GM12878 (cell line): ENCODE measurements around the gene PRPF4. TPM values are rescaled to one million over a fixed set of nuclear protein-coding genes. Genes with fewer than 3 reads are reported as not detected.

Source experiments
- ATAC-seq: fragments of 200-7000 bp; cut with Tn5 transposase; 3 replicates; pipeline ENCODE4 v1.9.1; 2020; ENCODE audit warnings: mild to moderate bottlenecking, moderate library complexity
- BruUV-seq: library from RNA; stranded (reverse); fragments of 400-500 nt; replicated peaks from 2 replicates; lab custom pipeline; 2021; lab: Mats Ljungman, UMichigan
- CTCF ChIA-PET: fragments of 300-600 bp; sonication (Branson Sonifier 250); formaldehyde crosslinking; extraction: SDS; loops from one replicate; lab custom pipeline; 2021; ENCODE audit warnings: inconsistent platforms; lab: Yijun Ruan, JAX
- POLR2A ChIA-PET: fragments of 350-600 bp; formaldehyde crosslinking; extraction: SDS; loops from one replicate; lab custom pipeline; 2021; ENCODE audit warnings: inconsistent platforms; lab: Charles Lee
- RAD21 ChIA-PET: fragments of 300-600 bp; sonication (Branson Sonifier 250); formaldehyde crosslinking; loops from one replicate; lab custom pipeline; 2023; ENCODE audit warnings: antibody characterized with exemption; ENCODE audit not compliant: unreplicated experiment; lab: Charles Lee
- SMC1A ChIA-PET: fragments of 300-600 bp; sonication (Branson Sonifier 250); formaldehyde crosslinking; loops from one replicate; lab custom pipeline; 2023; ENCODE audit not compliant: unreplicated experiment, uncharacterized antibody; lab: Charles Lee
- DNase-seq: peaks from one replicate; pipeline ENCODE4 v3.0.0-alpha.2; 2011; ENCODE audit warnings: low read depth, low spot score
- FAIRE-seq: peaks from 3 replicates; lab custom pipeline; 2011; peaks lifted over from hg19 to GRCh38; lab: Jason Lieb, UNC
- H2AFZ ChIP-seq: 2 replicates; pipeline ENCODE4 v1.6.0; 2011; ENCODE audit warnings: low read depth, low read length, control low read depth; ENCODE audit not compliant: control insufficient read depth
- H3K27ac ChIP-seq: 2 replicates; pipeline ENCODE4 v1.5.1; 2011; ENCODE audit warnings: control low read depth; ENCODE audit not compliant: control insufficient read depth, insufficient read depth
- H3K27me3 ChIP-seq, 2 experiments: replicated peaks in 1 of 2; 2 replicates each; pipeline versions ENCODE4 v1.6.0 to v1.6.1; 2011; ENCODE audit warnings: low read length in 1 of 2; ENCODE audit not compliant: control insufficient read depth in 2 of 2, insufficient read depth in 2 of 2
- H3K36me3 ChIP-seq, 2 experiments: 2 replicates each; pipeline ENCODE4 v1.5.1; 2011; ENCODE audit warnings: low read length in 1 of 2; ENCODE audit not compliant: control insufficient read depth in 2 of 2, insufficient read depth in 2 of 2
- H3K4me1 ChIP-seq: 2 replicates; pipeline ENCODE4 v1.6.1; 2011; ENCODE audit warnings: mild to moderate bottlenecking, low read length, moderate library complexity, mixed read lengths; ENCODE audit not compliant: control insufficient read depth, insufficient read depth
- H3K4me2 ChIP-seq: 2 replicates; pipeline ENCODE4 v1.6.0; 2011; ENCODE audit warnings: control low read depth; ENCODE audit not compliant: control insufficient read depth, insufficient read depth
- H3K4me3 ChIP-seq: fragments of 200-600 bp; sonication (generic); 2 replicates; pipeline ENCODE4 v1.5.1; 2016
- H3K79me2 ChIP-seq: 2 replicates; pipeline ENCODE4 v1.6.0; 2011; ENCODE audit warnings: low read length; ENCODE audit not compliant: control insufficient read depth, insufficient read depth
- H3K9ac ChIP-seq: 2 replicates; pipeline ENCODE4 v1.8.0; 2011; ENCODE audit warnings: low read length, control low read depth, mixed read lengths; ENCODE audit not compliant: control insufficient read depth, insufficient read depth
- H3K9me3 ChIP-seq: replicated peaks from 3 replicates; pipeline ENCODE4 v1.5.1; 2011; ENCODE audit warnings: mild to moderate bottlenecking, low read length; ENCODE audit not compliant: control insufficient read depth, insufficient read depth
- H4K20me1 ChIP-seq: 2 replicates; pipeline ENCODE4 v1.6.0; 2011; ENCODE audit not compliant: control insufficient read depth, insufficient read depth
- BHLHE40 ChIP-seq, 2 experiments: fragments of 450-650 bp in 1 of 2; IDR thresholded peaks; 2 replicates each; pipeline ENCODE4 v1.6.1; 2011 to 2017; ENCODE audit warnings: low read depth in 2 of 2, borderline replicate concordance in 1 of 2, improper control_type of control experiment in 1 of 2, low read length in 1 of 2, mild to moderate bottlenecking in 1 of 2
- MTA2 ChIP-seq: fragments of 450-650 bp; IDR thresholded peaks from 2 replicates; pipeline ENCODE4 v1.6.1; 2016; ENCODE audit warnings: low read depth, mild to moderate bottlenecking, moderate library complexity
- MYC ChIP-seq: IDR thresholded peaks from 2 replicates; pipeline ENCODE4 v1.6.1; 2011; ENCODE audit warnings: mild to moderate bottlenecking, low read length, moderate library complexity, inconsistent platforms; ENCODE audit not compliant: insufficient read depth, insufficient replicate concordance, insufficient read length, severe bottlenecking
- NFYB ChIP-seq: IDR thresholded peaks from 2 replicates; pipeline ENCODE4 v1.6.1; 2011; ENCODE audit warnings: low read depth, mild to moderate bottlenecking, low read length, improper control_type of control experiment, moderate library complexity; ENCODE audit not compliant: insufficient read depth
- PAX8 ChIP-seq: fragments of 450-650 bp; IDR thresholded peaks from 2 replicates; pipeline ENCODE4 v1.6.1; 2017; ENCODE audit warnings: mild to moderate bottlenecking, moderate library complexity
- POLR2AphosphoS5 ChIP-seq: IDR thresholded peaks from 2 replicates; pipeline ENCODE4 v1.6.1; 2011; ENCODE audit warnings: mild to moderate bottlenecking, low read length, inconsistent platforms
- SIN3A ChIP-seq: IDR thresholded peaks from 2 replicates; pipeline ENCODE4 v1.6.1; 2012; ENCODE audit warnings: low read depth, low read length, improper control_type of control experiment
- STAT3 ChIP-seq: IDR thresholded peaks from 2 replicates; pipeline ENCODE4 v1.6.1; 2011; ENCODE audit warnings: low read depth, low read length, improper control_type of control experiment
- ZBED1 ChIP-seq: IDR thresholded peaks from 2 replicates; pipeline ENCODE4 v1.6.1; 2016; ENCODE audit warnings: borderline replicate concordance
- WGBS: methylation state at CpG from one replicate; pipeline ENCODE4 v1.1.6; 2016; ENCODE audit warnings: low lambda C conversion rate; ENCODE audit not compliant: insufficient replicate concordance, insufficient coverage; ENCODE audit errors: missing lambda C conversion rate; 5-methylcytosine and 5-hydroxymethylcytosine counted together
- in situ Hi-C: fragments of 300-500 bp; cut with MboI; formaldehyde crosslinking; loops from 9 replicates; pipeline ENCODE4 v1.14.3; 2018; ENCODE audit warnings: mixed read lengths
- intact Hi-C: fragments of 100-400 bp; cut with micrococcal nuclease; formaldehyde crosslinking; loops from one replicate; pipeline ENCODE4 v1.14.2; 2022; ENCODE audit not compliant: unreplicated experiment
- polyA plus RNA-seq, 11 experiments: library from polyadenylated mRNA; depleted of rRNA in 4 of 11; unstranded in 6 of 11; stranded (reverse) in 5 of 11; fragments of >200 nt; fragmentation: Nextera tagmentation in 4 of 11; fragmentation: Illumina TruSeq in 1 of 11; extraction: Ambion mirVana in 4 of 11; extraction: Trizol in 1 of 11; gene quantifications; 1 replicate in 1 of 11; 2 replicates in 10 of 11; pipeline versions ENCODE4 v1.2.1 to v1.2.3, GENCODE V29; 2011 to 2016; ENCODE audit warnings: inconsistent platforms in 2 of 11, missing spikeins in 2 of 11, low read depth in 1 of 11
- total RNA-seq, 4 experiments: library from RNA; depleted of rRNA in 3 of 4; stranded (reverse); fragments of >200 nt in 3 of 4; fragmentation: Illumina TruSeq in 1 of 4; extraction: Trizol in 1 of 4; gene quantifications; 2 replicates each; pipeline versions ENCODE4 v1.2.1 to v1.2.3, GENCODE V29; 2013 to 2021
- TF ChIP-seq, protein P1 (sequence below): fragments of 450-650 bp; formaldehyde crosslinking; IDR thresholded peaks from 2 replicates; pipeline ENCODE4 v1.4.0; 2020; ENCODE audit warnings: mild to moderate bottlenecking, moderate library complexity
- TF ChIP-seq, protein P2 (sequence below): fragments of 450-650 bp; conservative IDR thresholded peaks from 2 replicates; pipeline ENCODE4 v1.6.1; 2017; ENCODE audit warnings: mild to moderate bottlenecking, moderate library complexity
- TF ChIP-seq, protein P3 (sequence below): IDR thresholded peaks from 2 replicates; pipeline ENCODE4 v1.6.1; 2012; ENCODE audit warnings: mild to moderate bottlenecking, low read depth, low read length
- TF ChIP-seq, protein P4 (sequence below): IDR thresholded peaks from 2 replicates; pipeline ENCODE4 v1.6.1; 2012; ENCODE audit warnings: low read length, inconsistent platforms

The PRPF4 gene
- total and polyA plus RNA-seq, 10 of the 15 experiments (the other 5 are each of a cell fraction or from before 2014, with no cell fraction given): 23.0 to 48.1 (median 39.2) TPM

DNA sequence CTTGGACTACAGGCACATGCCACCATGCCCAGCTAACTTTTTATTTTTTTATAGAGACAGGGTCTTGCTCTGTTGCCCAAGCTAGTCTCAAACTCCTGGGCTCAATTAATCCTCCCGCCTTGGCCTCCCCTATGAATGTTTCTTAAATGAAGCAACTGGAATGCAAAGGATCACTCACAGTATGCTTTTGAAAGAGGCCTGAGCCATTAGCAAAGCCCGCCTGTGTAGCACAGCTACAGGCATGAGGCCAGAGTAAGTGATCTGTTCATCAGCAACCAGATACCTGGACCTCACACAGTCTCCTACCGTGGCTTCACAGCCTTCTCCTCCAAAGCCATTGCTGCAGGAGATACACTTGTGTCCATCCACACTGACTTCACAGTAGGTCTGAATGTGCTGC, 44.6 kb downstream of the PRPF4 start:
- 49% methylated on average over 3 of the region's 3 CpGs for WGBS
- H3K4me3 ChIP-seq: no peak overlapping the region
- intact Hi-C loops: no loop called here
- DNase-seq (no peak), FAIRE-seq (no peak), ATAC-seq (no peak)
- no TSS peak for BruUV-seq
- no peaks in the 10 kb centered on the region for H3K9me3 ChIP-seq
- no peak overlapping the region for H3K9ac ChIP-seq
- no peaks in the 10 kb centered on the region for H3K4me1 ChIP-seq
- peaks cover 0 to 3% of the 10 kb centered on the region in 2 experiments; a peak in 1 of 4 replicates for H3K27me3 ChIP-seq
- H3K79me2 ChIP-seq: no peaks in the 10 kb centered on the region
- ChIA-PET SMC1A (interaction anchor here (1.2 to 1.7 kb wide), 2 partner anchors 10 to 126 kb away, joined by 3 to 5 read pairs; no protein-coding TSS in a partner anchor), POLR2A (interaction anchor here (0.7 kb wide), 1 partner anchor 10 kb away, joined by 3 read pairs; no protein-coding TSS in a partner anchor), RAD21 (interaction anchor here (1.7 kb wide), 1 partner anchor 20 kb away, joined by 4 read pairs; the partner anchor contains the start of gene WDR31), CTCF (interaction anchor here (0.6 to 1.2 kb wide), 2 partner anchors 11 to 29 kb away, joined by 3 read pairs; partner anchors contain the start of gene BSPRY)
- H2AFZ ChIP-seq: no peak overlapping the region
- H3K36me3 ChIP-seq: no peaks in the 10 kb centered on the region
- H4K20me1 ChIP-seq: no peaks in the 10 kb centered on the region; the same call in 1 of the 2 replicates
- H3K4me2 ChIP-seq: no peak overlapping the region
- in situ Hi-C loops: no loop called here
- H3K27ac ChIP-seq: no peak overlapping the region
- TF ChIP-seq BHLHE40 (IDR thresholded peaks at IDR 0.05; ENCODE audit: borderline replicate concordance in 1 of 2, low read depth in 2 of 2, low read length in 1 of 2) (no peak), STAT3 (no peak), MTA2 (no peak), ZBED1 (no peak), POLR2AphosphoS5 (no peak), PAX8 (no peak), NFYB (no peak), SIN3A (no peak), MYC (no peak)
- TF ChIP-seq, protein P1, sequence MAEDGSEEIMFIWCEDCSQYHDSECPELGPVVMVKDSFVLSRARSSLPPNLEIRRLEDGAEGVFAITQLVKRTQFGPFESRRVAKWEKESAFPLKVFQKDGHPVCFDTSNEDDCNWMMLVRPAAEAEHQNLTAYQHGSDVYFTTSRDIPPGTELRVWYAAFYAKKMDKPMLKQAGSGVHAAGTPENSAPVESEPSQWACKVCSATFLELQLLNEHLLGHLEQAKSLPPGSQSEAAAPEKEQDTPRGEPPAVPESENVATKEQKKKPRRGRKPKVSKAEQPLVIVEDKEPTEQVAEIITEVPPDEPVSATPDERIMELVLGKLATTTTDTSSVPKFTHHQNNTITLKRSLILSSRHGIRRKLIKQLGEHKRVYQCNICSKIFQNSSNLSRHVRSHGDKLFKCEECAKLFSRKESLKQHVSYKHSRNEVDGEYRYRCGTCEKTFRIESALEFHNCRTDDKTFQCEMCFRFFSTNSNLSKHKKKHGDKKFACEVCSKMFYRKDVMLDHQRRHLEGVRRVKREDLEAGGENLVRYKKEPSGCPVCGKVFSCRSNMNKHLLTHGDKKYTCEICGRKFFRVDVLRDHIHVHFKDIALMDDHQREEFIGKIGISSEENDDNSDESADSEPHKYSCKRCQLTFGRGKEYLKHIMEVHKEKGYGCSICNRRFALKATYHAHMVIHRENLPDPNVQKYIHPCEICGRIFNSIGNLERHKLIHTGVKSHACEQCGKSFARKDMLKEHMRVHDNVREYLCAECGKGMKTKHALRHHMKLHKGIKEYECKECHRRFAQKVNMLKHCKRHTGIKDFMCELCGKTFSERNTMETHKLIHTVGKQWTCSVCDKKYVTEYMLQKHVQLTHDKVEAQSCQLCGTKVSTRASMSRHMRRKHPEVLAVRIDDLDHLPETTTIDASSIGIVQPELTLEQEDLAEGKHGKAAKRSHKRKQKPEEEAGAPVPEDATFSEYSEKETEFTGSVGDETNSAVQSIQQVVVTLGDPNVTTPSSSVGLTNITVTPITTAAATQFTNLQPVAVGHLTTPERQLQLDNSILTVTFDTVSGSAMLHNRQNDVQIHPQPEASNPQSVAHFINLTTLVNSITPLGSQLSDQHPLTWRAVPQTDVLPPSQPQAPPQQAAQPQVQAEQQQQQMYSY (CRISPR knock-in tag): no peak
- TF ChIP-seq, protein P2, sequence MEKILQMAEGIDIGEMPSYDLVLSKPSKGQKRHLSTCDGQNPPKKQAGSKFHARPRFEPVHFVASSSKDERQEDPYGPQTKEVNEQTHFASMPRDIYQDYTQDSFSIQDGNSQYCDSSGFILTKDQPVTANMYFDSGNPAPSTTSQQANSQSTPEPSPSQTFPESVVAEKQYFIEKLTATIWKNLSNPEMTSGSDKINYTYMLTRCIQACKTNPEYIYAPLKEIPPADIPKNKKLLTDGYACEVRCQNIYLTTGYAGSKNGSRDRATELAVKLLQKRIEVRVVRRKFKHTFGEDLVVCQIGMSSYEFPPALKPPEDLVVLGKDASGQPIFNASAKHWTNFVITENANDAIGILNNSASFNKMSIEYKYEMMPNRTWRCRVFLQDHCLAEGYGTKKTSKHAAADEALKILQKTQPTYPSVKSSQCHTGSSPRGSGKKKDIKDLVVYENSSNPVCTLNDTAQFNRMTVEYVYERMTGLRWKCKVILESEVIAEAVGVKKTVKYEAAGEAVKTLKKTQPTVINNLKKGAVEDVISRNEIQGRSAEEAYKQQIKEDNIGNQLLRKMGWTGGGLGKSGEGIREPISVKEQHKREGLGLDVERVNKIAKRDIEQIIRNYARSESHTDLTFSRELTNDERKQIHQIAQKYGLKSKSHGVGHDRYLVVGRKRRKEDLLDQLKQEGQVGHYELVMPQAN: no peak
- TF ChIP-seq, protein P3, sequence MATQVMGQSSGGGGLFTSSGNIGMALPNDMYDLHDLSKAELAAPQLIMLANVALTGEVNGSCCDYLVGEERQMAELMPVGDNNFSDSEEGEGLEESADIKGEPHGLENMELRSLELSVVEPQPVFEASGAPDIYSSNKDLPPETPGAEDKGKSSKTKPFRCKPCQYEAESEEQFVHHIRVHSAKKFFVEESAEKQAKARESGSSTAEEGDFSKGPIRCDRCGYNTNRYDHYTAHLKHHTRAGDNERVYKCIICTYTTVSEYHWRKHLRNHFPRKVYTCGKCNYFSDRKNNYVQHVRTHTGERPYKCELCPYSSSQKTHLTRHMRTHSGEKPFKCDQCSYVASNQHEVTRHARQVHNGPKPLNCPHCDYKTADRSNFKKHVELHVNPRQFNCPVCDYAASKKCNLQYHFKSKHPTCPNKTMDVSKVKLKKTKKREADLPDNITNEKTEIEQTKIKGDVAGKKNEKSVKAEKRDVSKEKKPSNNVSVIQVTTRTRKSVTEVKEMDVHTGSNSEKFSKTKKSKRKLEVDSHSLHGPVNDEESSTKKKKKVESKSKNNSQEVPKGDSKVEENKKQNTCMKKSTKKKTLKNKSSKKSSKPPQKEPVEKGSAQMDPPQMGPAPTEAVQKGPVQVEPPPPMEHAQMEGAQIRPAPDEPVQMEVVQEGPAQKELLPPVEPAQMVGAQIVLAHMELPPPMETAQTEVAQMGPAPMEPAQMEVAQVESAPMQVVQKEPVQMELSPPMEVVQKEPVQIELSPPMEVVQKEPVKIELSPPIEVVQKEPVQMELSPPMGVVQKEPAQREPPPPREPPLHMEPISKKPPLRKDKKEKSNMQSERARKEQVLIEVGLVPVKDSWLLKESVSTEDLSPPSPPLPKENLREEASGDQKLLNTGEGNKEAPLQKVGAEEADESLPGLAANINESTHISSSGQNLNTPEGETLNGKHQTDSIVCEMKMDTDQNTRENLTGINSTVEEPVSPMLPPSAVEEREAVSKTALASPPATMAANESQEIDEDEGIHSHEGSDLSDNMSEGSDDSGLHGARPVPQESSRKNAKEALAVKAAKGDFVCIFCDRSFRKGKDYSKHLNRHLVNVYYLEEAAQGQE: no peak
- TF ChIP-seq, protein P4, sequence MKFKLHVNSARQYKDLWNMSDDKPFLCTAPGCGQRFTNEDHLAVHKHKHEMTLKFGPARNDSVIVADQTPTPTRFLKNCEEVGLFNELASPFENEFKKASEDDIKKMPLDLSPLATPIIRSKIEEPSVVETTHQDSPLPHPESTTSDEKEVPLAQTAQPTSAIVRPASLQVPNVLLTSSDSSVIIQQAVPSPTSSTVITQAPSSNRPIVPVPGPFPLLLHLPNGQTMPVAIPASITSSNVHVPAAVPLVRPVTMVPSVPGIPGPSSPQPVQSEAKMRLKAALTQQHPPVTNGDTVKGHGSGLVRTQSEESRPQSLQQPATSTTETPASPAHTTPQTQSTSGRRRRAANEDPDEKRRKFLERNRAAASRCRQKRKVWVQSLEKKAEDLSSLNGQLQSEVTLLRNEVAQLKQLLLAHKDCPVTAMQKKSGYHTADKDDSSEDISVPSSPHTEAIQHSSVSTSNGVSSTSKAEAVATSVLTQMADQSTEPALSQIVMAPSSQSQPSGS: no peak
